OCI-LY3 (cell line): ENCODE data around the gene BAIAP2.

ENCODE experiments used
- EZH2phosphoT487 ChIP-seq: fragments of 200-600 bp; shearing (Covaris generic); IDR thresholded peaks from 2 replicates; pipeline ENCODE4 v1.6.1; 2018; ENCODE audit warnings: antibody characterized with exemption, mixed run types, low read depth
- TF ChIP-seq, protein P1 (sequence below): fragments of 200-600, 300-600 bp; sonication (generic); IDR thresholded peaks from 2 replicates; pipeline ENCODE4 v1.5.1; 2014; ENCODE audit warnings: antibody characterized with exemption, low read length, low read depth

GRCh38 chr17:81117672-81118198 lies 82.8 kb downstream of the BAIAP2 start:
- TF ChIP-seq, protein P1, sequence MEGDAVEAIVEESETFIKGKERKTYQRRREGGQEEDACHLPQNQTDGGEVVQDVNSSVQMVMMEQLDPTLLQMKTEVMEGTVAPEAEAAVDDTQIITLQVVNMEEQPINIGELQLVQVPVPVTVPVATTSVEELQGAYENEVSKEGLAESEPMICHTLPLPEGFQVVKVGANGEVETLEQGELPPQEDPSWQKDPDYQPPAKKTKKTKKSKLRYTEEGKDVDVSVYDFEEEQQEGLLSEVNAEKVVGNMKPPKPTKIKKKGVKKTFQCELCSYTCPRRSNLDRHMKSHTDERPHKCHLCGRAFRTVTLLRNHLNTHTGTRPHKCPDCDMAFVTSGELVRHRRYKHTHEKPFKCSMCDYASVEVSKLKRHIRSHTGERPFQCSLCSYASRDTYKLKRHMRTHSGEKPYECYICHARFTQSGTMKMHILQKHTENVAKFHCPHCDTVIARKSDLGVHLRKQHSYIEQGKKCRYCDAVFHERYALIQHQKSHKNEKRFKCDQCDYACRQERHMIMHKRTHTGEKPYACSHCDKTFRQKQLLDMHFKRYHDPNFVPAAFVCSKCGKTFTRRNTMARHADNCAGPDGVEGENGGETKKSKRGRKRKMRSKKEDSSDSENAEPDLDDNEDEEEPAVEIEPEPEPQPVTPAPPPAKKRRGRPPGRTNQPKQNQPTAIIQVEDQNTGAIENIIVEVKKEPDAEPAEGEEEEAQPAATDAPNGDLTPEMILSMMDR, result no peak
- TF ChIP-seq EZH2phosphoT487, result no peak
